GM12872 (cell line): ENCODE results near the gene NPSR1.

Experiments
- CTCF ChIP-seq: IDR thresholded peaks from 3 replicates; pipeline ENCODE4 v1.5.1; 2011; ENCODE audit warnings: low read depth, mild to moderate bottlenecking, low read length, moderate library complexity; ENCODE audit not compliant: insufficient read depth

Gene NPSR1

GRCh38 chr7:34653787-34654186, 4.2 kb upstream of the NPSR1 start:
- no peak for TF ChIP-seq CTCF

- TF ChIP-seq CTCF = no peak
Observed at GRCh38 chr7:34655384-34655783, 2.6 kb upstream of the NPSR1 start.

GRCh38 chr7:34656041-34656440, 2.0 kb upstream of the NPSR1 start:
- TF ChIP-seq CTCF = no peak

- no peak for TF ChIP-seq CTCF
Observed at GRCh38 chr7:34659472-34660075, 1.6 kb downstream of the NPSR1 start.

- TF ChIP-seq CTCF = no peak
Observed at GRCh38 chr7:34662058-34662708, 4.2 kb downstream of the NPSR1 start.

GRCh38 chr7:34664755-34665154, 6.7 kb downstream of the NPSR1 start:
- TF ChIP-seq CTCF = no peak

- TF ChIP-seq CTCF = no peak
Observed at GRCh38 chr7:34672430-34672829, 14.4 kb downstream of the NPSR1 start.
